Right lobe of liver (tissue), 6 donors: ENCODE results near the gene IPO11. TPM values are rescaled to one million over a fixed set of nuclear protein-coding genes. Genes with fewer than 3 reads are reported as not detected.

Source experiments
- ATAC-seq, 4 donors: fragments of 200-7000 bp; cut with Tn5 transposase; one replicate each; pipeline ENCODE4 v1.9.1; 2020; ENCODE audit warnings: mild to moderate bottlenecking in 4 of 4, moderate library complexity in 4 of 4
- DNase-seq, 3 donors: peaks; one replicate each; pipeline ENCODE4 v3.0.0-alpha.2; 2020
- H3K27ac ChIP-seq, 3 donors: fragments of 200-600 bp; one replicate each; pipeline ENCODE4 v1.8.0; 2022
- H3K27me3 ChIP-seq, 2 donors: fragments of 200-600 bp; one replicate each; pipeline ENCODE4 v1.8.0; 2022
- H3K36me3 ChIP-seq, 4 donors: fragments of 200-600 bp; sonication (generic) in 1 of 4; one replicate each; pipeline versions ENCODE4 v1.5.1 to v1.8.0; 2017 to 2022; ENCODE audit warnings: control low read depth in 1 of 4
- H3K4me1 ChIP-seq, 4 donors: fragments of 200-600 bp; sonication (generic) in 1 of 4; one replicate each; pipeline versions ENCODE4 v1.5.1 to v1.8.0; 2017 to 2022; ENCODE audit warnings: control low read depth in 1 of 4
- H3K4me3 ChIP-seq, 3 donors: fragments of 200-600 bp; one replicate each; pipeline ENCODE4 v1.8.0; 2022
- H3K9me3 ChIP-seq, 4 donors: fragments of 200-600 bp; sonication (generic) in 1 of 4; one replicate each; pipeline versions ENCODE4 v1.5.1 to v1.8.0; 2017 to 2022; ENCODE audit warnings: control low read depth in 1 of 4
- POLR2A ChIP-seq: fragments of 450-650 bp; IDR thresholded peaks from one replicate; pipeline ENCODE4 v1.6.1; 2017; ENCODE audit warnings: antibody characterized with exemption, mild to moderate bottlenecking
- WGBS: methylation state at CpG from one replicate; pipeline ENCODE4 v1.1.6; 2018; ENCODE audit warnings: low coverage, low lambda C conversion rate; ENCODE audit not compliant: insufficient coverage; ENCODE audit errors: missing lambda C conversion rate; 5-methylcytosine and 5-hydroxymethylcytosine counted together
- intact Hi-C, 2 donors: fragments of 100-400 bp; cut with DNase I; formaldehyde crosslinking; loops; one replicate each; pipeline versions ENCODE4 v1.11.2 to v1.14.1; 2022
- total RNA-seq, 6 experiments: library from RNA; depleted of rRNA in 2 of 6; stranded (reverse); fragments of >200 nt in 2 of 6; fragmentation: NEBNext Ultra II Directional in 3 of 6; extraction: Animal tissue kit (Norgen Biotek cat#: 25700) in 3 of 6; gene quantifications; one replicate each; pipeline versions ENCODE4 v1.1.0 to v1.2.4, GENCODE V29; 2016 to 2023
- TF ChIP-seq, protein P1 (sequence below), 4 donors: fragments of 200-600 bp in 3 of 4; fragments of 450-650 bp in 1 of 4; IDR thresholded peaks; one replicate each; pipeline versions ENCODE4 v1.5.1 to v1.8.0; 2016 to 2022; ENCODE audit warnings: antibody characterized with exemption in 4 of 4, mild to moderate bottlenecking in 2 of 4
- donor health status: DM: no; HTN: yes; CAD: no.
- donor health status: DM: no; HTN: no; CAD: no.
- donor health status: DM: no; HTN: no; CAD: no.
- donor health status: DM: no; HTN: yes; CAD: no.
- donor health status: DM: no; HTN: yes; CAD: no.

The IPO11 gene
- total RNA-seq, 6 experiments from 2014 or later, result 8.3 to 15.7 (median 13.6) TPM

DNA sequence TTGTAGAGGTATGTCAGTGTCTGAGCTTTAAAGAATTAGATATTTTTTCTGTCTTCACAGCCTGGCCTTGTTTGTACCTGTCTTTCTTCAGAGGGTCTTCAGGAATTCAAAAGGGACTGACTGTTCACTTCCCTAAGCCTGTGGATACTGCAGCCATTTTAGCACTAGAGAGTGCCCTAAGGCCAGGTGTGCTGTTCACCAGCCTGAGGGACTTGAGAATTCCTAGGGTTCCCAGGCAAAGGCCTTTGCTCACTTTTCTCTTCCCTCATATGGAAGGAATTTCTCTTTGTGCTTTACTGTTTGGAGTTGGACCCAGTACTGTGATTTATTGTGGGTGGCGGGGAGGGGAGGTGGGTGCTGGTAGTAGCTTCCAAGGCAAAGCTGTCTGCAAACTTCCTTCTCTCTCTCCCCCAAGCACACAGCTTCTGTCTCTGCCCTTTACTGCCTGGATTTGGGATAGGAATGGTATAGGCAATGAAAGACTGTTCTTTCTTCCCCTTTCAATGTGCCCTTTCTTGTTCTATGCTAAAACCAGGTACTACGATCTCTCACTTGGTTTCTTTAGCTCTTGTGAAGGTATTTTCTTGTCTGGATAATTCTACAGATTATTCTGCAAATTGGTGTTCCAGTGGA is 156.4 kb downstream of the IPO11 start:
- H3K27ac ChIP-seq, result no peak overlapping the region
- no peaks in the 10 kb centered on the region for H3K36me3 ChIP-seq
- H3K4me1 ChIP-seq, result no peaks in the 10 kb centered on the region
- H3K27me3 ChIP-seq, result no peaks in the 10 kb centered on the region
- H3K9me3 ChIP-seq, result no peaks in the 10 kb centered on the region
- 100% methylated on average over 1 of the region's 2 CpGs for WGBS
- intact Hi-C loops, result no loop called here
- DNase-seq (no peak), ATAC-seq (no peak)
- no peak overlapping the region for H3K4me3 ChIP-seq
- TF ChIP-seq, protein P1, sequence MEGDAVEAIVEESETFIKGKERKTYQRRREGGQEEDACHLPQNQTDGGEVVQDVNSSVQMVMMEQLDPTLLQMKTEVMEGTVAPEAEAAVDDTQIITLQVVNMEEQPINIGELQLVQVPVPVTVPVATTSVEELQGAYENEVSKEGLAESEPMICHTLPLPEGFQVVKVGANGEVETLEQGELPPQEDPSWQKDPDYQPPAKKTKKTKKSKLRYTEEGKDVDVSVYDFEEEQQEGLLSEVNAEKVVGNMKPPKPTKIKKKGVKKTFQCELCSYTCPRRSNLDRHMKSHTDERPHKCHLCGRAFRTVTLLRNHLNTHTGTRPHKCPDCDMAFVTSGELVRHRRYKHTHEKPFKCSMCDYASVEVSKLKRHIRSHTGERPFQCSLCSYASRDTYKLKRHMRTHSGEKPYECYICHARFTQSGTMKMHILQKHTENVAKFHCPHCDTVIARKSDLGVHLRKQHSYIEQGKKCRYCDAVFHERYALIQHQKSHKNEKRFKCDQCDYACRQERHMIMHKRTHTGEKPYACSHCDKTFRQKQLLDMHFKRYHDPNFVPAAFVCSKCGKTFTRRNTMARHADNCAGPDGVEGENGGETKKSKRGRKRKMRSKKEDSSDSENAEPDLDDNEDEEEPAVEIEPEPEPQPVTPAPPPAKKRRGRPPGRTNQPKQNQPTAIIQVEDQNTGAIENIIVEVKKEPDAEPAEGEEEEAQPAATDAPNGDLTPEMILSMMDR (IDR thresholded peaks at IDR 0.05), result no peak
- no peak for TF ChIP-seq POLR2A

DNA sequence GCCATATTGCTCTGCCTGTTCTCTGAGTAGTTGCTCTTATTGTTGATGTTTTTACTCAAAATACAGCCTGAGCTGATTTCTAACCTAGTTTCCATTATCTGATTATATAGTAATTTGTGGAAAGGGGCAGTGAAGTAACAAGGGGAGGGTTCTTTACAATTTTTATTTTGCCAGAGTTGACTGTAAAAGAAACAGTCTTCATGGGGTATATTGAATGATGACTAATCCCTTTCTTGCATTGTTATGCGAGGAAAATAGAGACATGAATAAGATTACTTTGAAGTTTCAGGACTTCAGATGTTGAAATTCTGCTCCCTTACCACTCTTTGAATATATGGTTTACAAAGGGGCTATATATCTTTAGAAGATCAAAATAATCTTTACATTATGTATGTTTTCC is 156.9 kb downstream of the IPO11 start:
- no peaks in the 10 kb centered on the region for H3K36me3 ChIP-seq
- DNase-seq (no peak), ATAC-seq (no peak)
- no peak overlapping the region for H3K27ac ChIP-seq
- no peaks in the 10 kb centered on the region for H3K4me1 ChIP-seq
- H3K9me3 ChIP-seq, result no peaks in the 10 kb centered on the region
- H3K4me3 ChIP-seq, result no peak overlapping the region
- 58% methylated on average over 1 of the region's 1 CpG for WGBS
- intact Hi-C loops, result no loop called here
- TF ChIP-seq, protein P1 (IDR thresholded peaks at IDR 0.05), result no peak
- no peak for TF ChIP-seq POLR2A
- no peaks in the 10 kb centered on the region for H3K27me3 ChIP-seq

DNA sequence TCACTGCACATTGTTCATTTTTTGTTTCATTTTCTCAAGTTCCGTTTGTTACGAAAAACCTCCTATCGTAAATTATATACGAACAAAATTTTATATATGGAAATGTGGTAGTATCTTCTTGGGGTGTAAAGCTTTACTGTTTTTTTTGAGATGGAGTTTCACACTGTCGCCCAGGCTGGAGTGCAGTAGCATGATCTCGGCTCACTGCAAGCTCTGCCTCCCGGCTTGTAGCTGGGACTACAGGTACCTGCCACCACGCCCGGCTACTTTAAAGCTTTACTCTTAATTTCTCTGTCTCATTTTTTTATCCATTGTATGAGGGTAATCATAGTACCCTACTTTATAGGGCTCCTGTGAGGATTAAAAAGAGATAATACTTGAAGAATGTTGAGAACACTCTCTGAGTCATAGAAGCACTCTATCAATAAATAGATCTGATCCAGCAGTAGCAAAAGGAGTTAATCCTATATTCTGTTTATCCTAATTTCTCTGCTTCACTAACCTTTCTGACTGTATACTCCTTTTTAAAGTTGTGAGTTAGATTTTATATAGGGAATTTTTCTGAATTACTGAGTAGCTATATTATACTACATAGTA is 160.5 kb downstream of the IPO11 start:
- no peaks in the 10 kb centered on the region for H3K9me3 ChIP-seq
- intact Hi-C loops, result no loop called here
- WGBS, result 69% methylated on average over 9 of the region's 9 CpGs
- H3K27me3 ChIP-seq, result no peaks in the 10 kb centered on the region
- TF ChIP-seq POLR2A, result no peak
- TF ChIP-seq, protein P1 (IDR thresholded peaks at IDR 0.05), result no peak
- H3K27ac ChIP-seq, result no peak overlapping the region
- DNase-seq, result no peak
- no peaks in the 10 kb centered on the region for H3K36me3 ChIP-seq
- no peak overlapping the region for H3K4me3 ChIP-seq
- no peak for ATAC-seq
- no peaks in the 10 kb centered on the region for H3K4me1 ChIP-seq

DNA sequence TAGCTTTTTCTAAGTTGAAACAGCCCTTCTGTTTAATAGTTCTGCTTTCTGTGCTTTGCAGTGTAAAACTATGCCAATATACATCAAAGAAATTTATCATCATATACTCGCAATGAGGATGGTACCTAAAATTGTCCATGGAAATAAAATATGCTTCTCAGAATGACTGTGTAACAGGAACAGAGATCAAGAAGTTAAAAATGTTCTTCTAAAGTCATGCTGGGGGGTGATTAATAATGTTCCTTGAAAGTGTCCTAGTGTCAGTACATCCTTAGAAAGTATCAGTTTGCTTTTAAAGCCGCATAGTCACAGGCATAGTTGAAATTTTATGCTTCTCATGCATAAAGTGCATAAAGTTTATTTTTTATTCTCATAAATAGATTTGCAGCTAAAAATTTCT is 162.0 kb downstream of the IPO11 start:
- no peaks in the 10 kb centered on the region for H3K36me3 ChIP-seq
- TF ChIP-seq POLR2A, result no peak
- TF ChIP-seq, protein P1 (IDR thresholded peaks at IDR 0.05), result no peak
- H3K9me3 ChIP-seq, result no peaks in the 10 kb centered on the region
- 64% methylated on average over 2 of the region's 2 CpGs for WGBS
- H3K4me1 ChIP-seq, result no peaks in the 10 kb centered on the region
- H3K27me3 ChIP-seq, result no peaks in the 10 kb centered on the region
- DNase-seq (no peak), ATAC-seq (no peak)
- intact Hi-C loops, result no loop called here
- H3K27ac ChIP-seq, result no peak overlapping the region
- H3K4me3 ChIP-seq, result no peak overlapping the region
